CD14-positive monocyte (primary cell): Measurements from ENCODE around the gene CREB3L4. TPM values are rescaled to one million over a fixed set of nuclear protein-coding genes. Genes with fewer than 3 reads are reported as not detected.
A peak's percentile ranks its signal among the peaks of the same experiment; 100 is the strongest.

Experiments used
- DNase-seq, 3 donors: peaks; one replicate each; pipeline ENCODE4 v3.0.0-alpha.2; 2011 to 2022
- H2AFZ ChIP-seq: 2 replicates; pipeline ENCODE4 v1.6.0; 2012; ENCODE audit warnings: mild to moderate bottlenecking, low read depth, low read length, inconsistent platforms; ENCODE audit not compliant: insufficient read depth, poor library complexity, severe bottlenecking
- H3K27ac ChIP-seq, 2 donors: 1 replicate in 1 of 2; 2 replicates in 1 of 2; pipeline ENCODE4 v1.5.1; 2012 to 2013; ENCODE audit warnings: low read length in 2 of 2, control low read depth in 1 of 2, inconsistent platforms in 1 of 2, low read depth in 1 of 2, mild to moderate bottlenecking in 1 of 2
- H3K27me3 ChIP-seq, 2 donors: one replicate each; pipeline versions ENCODE4 v1.6.0 to v1.6.1; 2011 to 2013; ENCODE audit warnings: low read length in 2 of 2; ENCODE audit not compliant: control insufficient read depth in 2 of 2, insufficient read depth in 2 of 2
- H3K36me3 ChIP-seq, 2 donors: replicated peaks in 1 of 2; 1 replicate in 1 of 2; 2 replicates in 1 of 2; pipeline versions ENCODE4 v1.5.1 to v1.6.1; 2012 to 2013; ENCODE audit warnings: low read length in 2 of 2, control low read depth in 1 of 2, inconsistent platforms in 1 of 2, mild to moderate bottlenecking in 1 of 2; ENCODE audit not compliant: insufficient read depth in 2 of 2, control insufficient read depth in 1 of 2
- H3K4me1 ChIP-seq, 2 donors: 1 replicate in 1 of 2; 2 replicates in 1 of 2; pipeline versions ENCODE4 v1.5.1 to v1.6.1; 2012 to 2013; ENCODE audit warnings: low read length in 2 of 2, control low read depth in 1 of 2, inconsistent platforms in 1 of 2, mild to moderate bottlenecking in 1 of 2, moderate library complexity in 1 of 2; ENCODE audit not compliant: insufficient read depth in 2 of 2, control insufficient read depth in 1 of 2
- H3K4me2 ChIP-seq: replicated peaks from 2 replicates; pipeline ENCODE3; 2012; ENCODE audit warnings: low read length, moderate library complexity, mild to moderate bottlenecking; ENCODE audit not compliant: poor library complexity, severe bottlenecking; ENCODE audit errors: extremely low read depth
- H3K4me3 ChIP-seq, 3 experiments: fragments of 200-600 bp in 1 of 3; sonication (generic) in 1 of 3; replicated peaks in 1 of 3; 1 replicate in 2 of 3; 2 replicates in 1 of 3; pipeline ENCODE4 v1.5.1; 2011 to 2013; ENCODE audit warnings: low read length in 3 of 3, mild to moderate bottlenecking in 3 of 3, control low read depth in 2 of 3, low read depth in 2 of 3, inconsistent platforms in 1 of 3, moderate library complexity in 1 of 3
- H3K79me2 ChIP-seq: 2 replicates; pipeline ENCODE4 v1.6.0; 2012; ENCODE audit warnings: mild to moderate bottlenecking, control low read depth, inconsistent platforms, low read length, moderate library complexity; ENCODE audit not compliant: insufficient read depth
- H3K9ac ChIP-seq: 2 replicates; pipeline ENCODE4 v1.6.0; 2017; ENCODE audit warnings: low read length, mild to moderate bottlenecking; ENCODE audit not compliant: insufficient read depth, poor library complexity, severe bottlenecking
- H3K9me3 ChIP-seq, 2 donors: replicated peaks in 1 of 2; 1 replicate in 1 of 2; 2 replicates in 1 of 2; pipeline versions ENCODE4 v1.5.1 to v1.6.1; 2012 to 2013; ENCODE audit warnings: low read length in 2 of 2, control low read depth in 1 of 2; ENCODE audit not compliant: control insufficient read depth in 1 of 2, insufficient read depth in 1 of 2
- H4K20me1 ChIP-seq: 2 replicates; pipeline ENCODE4 v1.6.0; 2012; ENCODE audit warnings: mild to moderate bottlenecking, low read length, control low read depth, moderate library complexity; ENCODE audit not compliant: insufficient read depth
- H3K27ac Mint-ChIP-seq, 7 donors: one replicate each; pipeline ENCODE4 v1.8.0; 2020; ENCODE audit warnings: mild to moderate bottlenecking in 7 of 7, mixed read lengths in 7 of 7, moderate library complexity in 6 of 7, inconsistent platforms in 2 of 7
- H3K27me3 Mint-ChIP-seq, 3 donors: one replicate each; pipeline ENCODE4 v1.8.0; 2021 to 2022; ENCODE audit warnings: low read depth in 3 of 3, mild to moderate bottlenecking in 3 of 3, mixed read lengths in 3 of 3, moderate library complexity in 3 of 3, inconsistent platforms in 1 of 3
- H3K36me3 Mint-ChIP-seq, 2 donors: one replicate each; pipeline ENCODE4 v1.8.0; 2020; ENCODE audit warnings: mixed read lengths in 2 of 2, inconsistent platforms in 1 of 2, mild to moderate bottlenecking in 1 of 2
- H3K4me1 Mint-ChIP-seq: one replicate; pipeline ENCODE4 v1.8.0; 2020; ENCODE audit warnings: mild to moderate bottlenecking, mixed read lengths
- H3K4me3 Mint-ChIP-seq, 2 donors: one replicate each; pipeline ENCODE4 v1.8.0; 2020; ENCODE audit warnings: mild to moderate bottlenecking in 2 of 2, mixed read lengths in 2 of 2, moderate library complexity in 1 of 2
- H3K9me3 Mint-ChIP-seq, 7 donors: one replicate each; pipeline ENCODE4 v1.8.0; 2020 to 2022; ENCODE audit warnings: mixed read lengths in 7 of 7, mild to moderate bottlenecking in 6 of 7, moderate library complexity in 6 of 7, inconsistent platforms in 2 of 7
- CTCF ChIP-seq: fragments of 200-600 bp; IDR thresholded peaks from one replicate; pipeline ENCODE4 v1.8.0; 2022; ENCODE audit warnings: antibody characterized with exemption, mild to moderate bottlenecking
- WGBS: methylation state at CpG from one replicate; pipeline ENCODE4 v1.1.5; 2013; ENCODE audit warnings: missing lambda C conversion rate; ENCODE audit not compliant: insufficient coverage; 5-methylcytosine and 5-hydroxymethylcytosine counted together
- intact Hi-C, 2 donors: fragments of 100-400 bp; cut with micrococcal nuclease; formaldehyde crosslinking; loops; one replicate each; pipeline versions ENCODE4 v1.15.0 to v1.15.1; 2023
- polyA plus RNA-seq, 3 donors: library from polyadenylated mRNA; depleted of rRNA in 1 of 3; unstranded in 2 of 3; stranded (reverse) in 1 of 3; fragments of 300-500 nt in 2 of 3; fragments of >200 nt in 1 of 3; fragmentation: Illumina TruSeq in 2 of 3; gene quantifications; 1 replicate in 2 of 3; 2 replicates in 1 of 3; pipeline ENCODE4 v1.2.3, GENCODE V29; 2012 to 2021

The CREB3L4 gene
- polyA plus RNA-seq, 3 donors: 5.0 to 7.6 (median 6.8) TPM

GRCh38 chr1:153921803-153922075, 46.0 kb upstream of the CREB3L4 start:
- H3K79me2 ChIP-seq: peaks cover 59% of the 10 kb centered on the region
- H3K4me2 ChIP-seq: peak overlapping the region; percentile 79
- H3K4me1 ChIP-seq: peaks cover 31 to 39% of the 10 kb centered on the region in 2 donors
- peaks cover 0 to 3% (median 0%) of the 10 kb centered on the region in 3 donors for H3K27me3 Mint-ChIP-seq
- intact Hi-C loops: loop anchor here (2.0 to 5.0 kb wide), 4 partner anchors 23 to 114 kb away; partner anchors contain the start of genes CRTC2 (in 1 of the 2) and RAB13 (in 1 of the 2)
- H3K27ac ChIP-seq: peak overlapping the region; percentile 22 to 74
- 7% methylated on average over 7 of the region's 10 CpGs for WGBS
- H3K4me1 Mint-ChIP-seq: peaks cover 40% of the 10 kb centered on the region
- DNase-seq: no peak
- H4K20me1 ChIP-seq: peaks cover 45% of the 10 kb centered on the region
- peak overlapping the region; percentile 72 to 91 (median 87) for H3K27ac Mint-ChIP-seq
- no peaks in the 10 kb centered on the region for H3K9me3 ChIP-seq
- no peak for TF ChIP-seq CTCF
- peaks cover 14 to 26% of the 10 kb centered on the region in 2 donors for H3K36me3 Mint-ChIP-seq
- peaks cover 0 to 17% of the 10 kb centered on the region in 2 donors for H3K36me3 ChIP-seq
- peak overlapping the region; percentile 65 for H3K9ac ChIP-seq
- H3K4me3 ChIP-seq: peak overlapping the region; percentile 74 to 83 (median 80)
- peak overlapping the region; percentile 92 to 95 for H3K4me3 Mint-ChIP-seq
- H3K27me3 ChIP-seq: no peaks in the 10 kb centered on the region
- peak overlapping the region; percentile 72 for H2AFZ ChIP-seq
- H3K9me3 Mint-ChIP-seq: no peaks in the 10 kb centered on the region

- Histone ChIP-seq H3K9me3 (no peaks in the 10 kb centered on the region), H3K79me2 (peaks cover 53% of the 10 kb centered on the region), H3K36me3 (peaks cover 0 to 17% of the 10 kb centered on the region in 2 donors), H3K4me3 (peak overlapping the region; percentile 74 to 83 (median 80)), H3K4me2 (peak overlapping the region; percentile 79), H3K27ac (peak overlapping the region; percentile 49 to 74), H2AFZ (peak overlapping the region; percentile 72), H3K4me1 (peaks cover 31 to 39% of the 10 kb centered on the region in 2 donors), H4K20me1 (peaks cover 39% of the 10 kb centered on the region), H3K9ac (peak overlapping the region; percentile 65), H3K27me3 (no peaks in the 10 kb centered on the region)
- H3K4me1 Mint-ChIP-seq: peaks cover 40% of the 10 kb centered on the region
- H3K9me3 Mint-ChIP-seq: no peaks in the 10 kb centered on the region
- peaks cover 14 to 26% of the 10 kb centered on the region in 2 donors for H3K36me3 Mint-ChIP-seq
- peak overlapping the region; percentile 92 to 95 for H3K4me3 Mint-ChIP-seq
- peak in 2 of 3 donors; percentile 21 to 28 for DNase-seq
- H3K27me3 Mint-ChIP-seq: peaks cover 0 to 3% (median 0%) of the 10 kb centered on the region in 3 donors
- H3K27ac Mint-ChIP-seq: peak overlapping the region; percentile 72 to 97 (median 91)
- intact Hi-C loops: loop anchor here (2.0 to 5.0 kb wide), 4 partner anchors 22 to 115 kb away; partner anchors contain the start of genes CRTC2 (in 1 of the 2) and RAB13 (in 1 of the 2)
- no peak for TF ChIP-seq CTCF
- under 1% methylated on average over 22 of the region's 86 CpGs for WGBS
These were observed 45.4 kb upstream of the CREB3L4 start for GRCh38 chr1:153922076-153922971.
